Left ventricle myocardium inferior (tissue), 1 donor: ENCODE data around the gene TUBGCP3. TPM values are rescaled to one million over a fixed set of nuclear protein-coding genes. Genes with fewer than 3 reads are reported as not detected.

ENCODE experiments used
- DNase-seq: peaks from one replicate; pipeline ENCODE4 v3.0.0-alpha.2; 2020
- H3K27ac ChIP-seq: fragments of 200-600 bp; replicated peaks from 2 replicates; pipeline ENCODE4 v1.8.0; 2021
- H3K27me3 ChIP-seq: fragments of 200-600 bp; 2 replicates; pipeline ENCODE4 v1.8.0; 2021; ENCODE audit warnings: low read depth
- H3K36me3 ChIP-seq: fragments of 200-600 bp; 2 replicates; pipeline ENCODE4 v1.8.0; 2021
- H3K4me1 ChIP-seq: fragments of 200-600 bp; 2 replicates; pipeline ENCODE4 v1.8.0; 2021
- H3K4me3 ChIP-seq: fragments of 200-600 bp; 2 replicates; pipeline ENCODE4 v1.8.0; 2021; ENCODE audit warnings: mild to moderate bottlenecking, moderate library complexity
- H3K9me3 ChIP-seq: fragments of 200-600 bp; replicated peaks from 2 replicates; pipeline ENCODE4 v1.8.0; 2021
- intact Hi-C: fragments of 100-400 bp; cut with micrococcal nuclease; formaldehyde crosslinking; loops from one replicate; pipeline ENCODE4 v1.11.0; 2022
- total RNA-seq: library from RNA; stranded (reverse); fragmentation: NEBNext Ultra II Directional; extraction: Animal tissue kit (Norgen Biotek cat#: 25700); gene quantifications from one replicate; pipeline ENCODE4 v1.2.1, GENCODE V29; 2021
- TF ChIP-seq, protein P1 (sequence below): fragments of 200-600 bp; IDR thresholded peaks from 2 replicates; pipeline ENCODE4 v1.8.0; 2021; ENCODE audit warnings: antibody characterized with exemption, mild to moderate bottlenecking, borderline replicate concordance
- donor health status: DM: no; HTN: yes; CAD: no; lungs with severe emphysema.

The TUBGCP3 gene
- total RNA-seq, 1 donor from 2014 or later: 16.7 TPM

GRCh38 chr13:112574834-112575613 lies 12.9 kb downstream of the TUBGCP3 start:
- Histone ChIP-seq H3K36me3 (no peaks in the 10 kb centered on the region), H3K27me3 (no peaks in the 10 kb centered on the region), H3K9me3 (no peaks in the 10 kb centered on the region), H3K27ac (no peak overlapping the region), H3K4me3 (no peak overlapping the region), H3K4me1 (peaks cover 55% of the 10 kb centered on the region)
- DNase-seq: no peak
- TF ChIP-seq, protein P1, sequence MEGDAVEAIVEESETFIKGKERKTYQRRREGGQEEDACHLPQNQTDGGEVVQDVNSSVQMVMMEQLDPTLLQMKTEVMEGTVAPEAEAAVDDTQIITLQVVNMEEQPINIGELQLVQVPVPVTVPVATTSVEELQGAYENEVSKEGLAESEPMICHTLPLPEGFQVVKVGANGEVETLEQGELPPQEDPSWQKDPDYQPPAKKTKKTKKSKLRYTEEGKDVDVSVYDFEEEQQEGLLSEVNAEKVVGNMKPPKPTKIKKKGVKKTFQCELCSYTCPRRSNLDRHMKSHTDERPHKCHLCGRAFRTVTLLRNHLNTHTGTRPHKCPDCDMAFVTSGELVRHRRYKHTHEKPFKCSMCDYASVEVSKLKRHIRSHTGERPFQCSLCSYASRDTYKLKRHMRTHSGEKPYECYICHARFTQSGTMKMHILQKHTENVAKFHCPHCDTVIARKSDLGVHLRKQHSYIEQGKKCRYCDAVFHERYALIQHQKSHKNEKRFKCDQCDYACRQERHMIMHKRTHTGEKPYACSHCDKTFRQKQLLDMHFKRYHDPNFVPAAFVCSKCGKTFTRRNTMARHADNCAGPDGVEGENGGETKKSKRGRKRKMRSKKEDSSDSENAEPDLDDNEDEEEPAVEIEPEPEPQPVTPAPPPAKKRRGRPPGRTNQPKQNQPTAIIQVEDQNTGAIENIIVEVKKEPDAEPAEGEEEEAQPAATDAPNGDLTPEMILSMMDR: no peak
- intact Hi-C loops: no loop called here

DNA sequence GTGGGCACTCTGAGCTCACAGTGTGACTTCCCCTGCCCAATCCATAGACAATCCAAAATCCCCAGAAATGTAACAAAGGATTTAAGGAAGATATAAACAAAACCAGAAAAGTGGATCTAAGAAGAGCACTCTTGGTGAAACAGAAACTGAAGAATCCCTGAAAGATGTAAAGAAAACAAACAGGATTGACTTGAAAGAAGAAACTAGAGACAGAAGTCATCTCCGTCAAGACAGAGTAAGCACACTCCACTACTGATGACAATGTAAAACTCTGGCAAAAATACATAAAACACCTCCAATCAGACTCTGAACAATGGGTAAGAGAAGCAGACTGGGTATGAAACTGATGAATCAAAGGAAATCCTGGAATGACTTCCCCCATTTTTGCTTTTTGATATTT lies 13.5 kb downstream of the TUBGCP3 start:
- Histone ChIP-seq H3K4me1 (peaks cover 61% of the 10 kb centered on the region), H3K27me3 (no peaks in the 10 kb centered on the region), H3K9me3 (no peaks in the 10 kb centered on the region), H3K4me3 (no peak overlapping the region), H3K36me3 (no peaks in the 10 kb centered on the region), H3K27ac (no peak overlapping the region)
- TF ChIP-seq, protein P1: no peak
- intact Hi-C loops: no loop called here
- DNase-seq: no peak

DNA sequence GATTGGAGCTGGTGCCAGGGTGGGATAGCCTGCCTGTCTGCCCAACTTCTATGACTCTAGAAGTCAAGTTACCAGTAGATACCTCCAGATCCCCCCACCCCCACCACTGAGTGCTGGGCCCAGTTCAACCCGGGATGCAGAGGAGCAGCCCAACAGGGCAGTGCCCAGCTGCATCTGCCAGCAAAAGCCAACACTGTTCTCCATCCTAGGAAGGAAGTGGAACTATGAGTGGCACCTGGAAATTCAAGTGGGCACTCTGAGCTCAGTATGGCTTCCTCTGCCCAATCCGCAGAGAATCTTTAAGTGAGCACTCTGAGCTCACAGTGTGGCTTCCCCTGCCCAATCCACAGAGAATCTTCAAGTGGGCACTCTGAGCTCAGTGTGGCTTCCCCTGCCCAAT lies 14.2 kb downstream of the TUBGCP3 start:
- intact Hi-C loops: no loop called here
- Histone ChIP-seq H3K27ac (no peak overlapping the region), H3K9me3 (no peaks in the 10 kb centered on the region), H3K36me3 (peaks cover 1% of the 10 kb centered on the region), H3K4me1 (peaks cover 61% of the 10 kb centered on the region), H3K4me3 (no peak overlapping the region), H3K27me3 (no peaks in the 10 kb centered on the region)
- DNase-seq: no peak
- TF ChIP-seq, protein P1: no peak

DNA sequence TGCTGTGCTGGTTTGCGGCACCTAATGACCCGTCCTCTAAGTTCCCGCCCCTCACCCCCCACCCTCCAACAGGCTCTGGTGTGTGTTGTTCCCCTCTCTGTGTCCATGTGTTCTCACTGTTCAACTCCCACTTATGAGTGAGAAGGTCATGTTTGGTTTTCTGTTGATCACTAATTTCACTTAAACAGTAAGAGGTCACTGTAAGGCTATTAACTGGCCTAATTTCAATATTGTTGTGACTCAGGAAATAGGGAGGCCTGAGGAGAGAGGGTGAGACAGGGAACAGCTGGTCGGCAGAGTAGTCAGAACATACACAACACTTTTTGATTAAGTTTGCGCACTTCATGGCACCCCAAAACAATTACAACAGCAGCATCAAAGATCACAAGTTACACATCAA lies 15.6 kb downstream of the TUBGCP3 start:
- no peak for DNase-seq
- Histone ChIP-seq H3K36me3 (peaks cover 15% of the 10 kb centered on the region), H3K4me3 (no peak overlapping the region), H3K4me1 (peaks cover 61% of the 10 kb centered on the region), H3K9me3 (no peaks in the 10 kb centered on the region), H3K27me3 (no peaks in the 10 kb centered on the region), H3K27ac (no peak overlapping the region)
- intact Hi-C loops: no loop called here
- TF ChIP-seq, protein P1: no peak

DNA sequence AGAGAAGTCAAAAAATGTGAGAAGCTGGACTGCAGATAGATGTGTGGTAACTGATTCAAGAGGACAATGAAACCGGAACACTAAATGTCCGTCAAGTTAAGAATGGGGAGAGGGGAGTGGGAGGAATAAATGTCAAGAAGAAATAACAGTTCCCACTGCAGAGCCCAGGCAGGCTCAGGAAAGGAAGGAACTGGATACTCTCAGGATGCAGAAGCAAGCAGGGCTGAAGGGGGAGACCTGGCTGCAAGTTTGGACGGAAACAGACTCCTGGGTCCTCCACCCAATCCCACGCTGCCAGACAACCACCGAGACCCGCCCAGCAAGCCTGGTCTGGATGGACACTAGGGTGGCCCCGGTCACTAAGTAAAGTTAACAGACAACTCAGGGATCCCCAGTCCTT lies 18.1 kb downstream of the TUBGCP3 start:
- H3K4me1 ChIP-seq: peaks cover 48% of the 10 kb centered on the region
- intact Hi-C loops: no loop called here
- peaks cover 24% of the 10 kb centered on the region for H3K36me3 ChIP-seq
- no peaks in the 10 kb centered on the region for H3K9me3 ChIP-seq
- no peak overlapping the region for H3K27ac ChIP-seq
- no peaks in the 10 kb centered on the region for H3K27me3 ChIP-seq
- no peak overlapping the region for H3K4me3 ChIP-seq
- DNase-seq: no peak
- TF ChIP-seq, protein P1: no peak
